ENCODE measurements around the gene CTIF. TPM values are rescaled to one million over a fixed set of nuclear protein-coding genes. Genes with fewer than 3 reads are reported as not detected.

The CTIF gene
- total RNA-seq, 1 donor from 2014 or later = 15.0 TPM

DNA sequence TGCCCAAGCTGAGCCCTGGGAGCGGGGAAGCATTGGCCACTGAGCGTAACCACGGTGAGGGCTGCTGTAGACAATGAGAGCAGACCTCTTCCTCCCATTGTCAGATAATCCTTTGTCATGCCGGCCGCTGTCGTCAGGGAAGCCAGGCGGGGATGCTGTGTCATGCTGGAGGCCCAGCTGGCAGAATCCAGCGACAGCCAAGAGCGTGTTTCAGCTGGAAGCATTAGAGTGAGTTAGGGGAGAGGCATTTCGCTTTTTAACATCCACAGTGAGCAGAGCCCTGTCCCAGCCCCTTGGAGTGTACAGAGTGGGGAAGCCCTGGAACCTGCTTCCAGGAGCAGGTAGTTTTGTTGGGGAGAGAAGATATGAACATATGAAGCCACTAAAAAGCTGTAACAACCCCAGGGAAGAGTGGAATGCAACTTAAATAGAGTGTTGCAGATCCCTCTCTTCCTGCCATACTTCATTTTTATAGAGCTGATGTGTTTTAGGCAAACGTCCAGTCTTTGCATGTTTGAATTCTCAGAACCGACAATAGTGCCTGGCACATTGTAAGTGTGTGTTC is 7.0 kb downstream of the CTIF start:
- TF ChIP-seq, protein P1, sequence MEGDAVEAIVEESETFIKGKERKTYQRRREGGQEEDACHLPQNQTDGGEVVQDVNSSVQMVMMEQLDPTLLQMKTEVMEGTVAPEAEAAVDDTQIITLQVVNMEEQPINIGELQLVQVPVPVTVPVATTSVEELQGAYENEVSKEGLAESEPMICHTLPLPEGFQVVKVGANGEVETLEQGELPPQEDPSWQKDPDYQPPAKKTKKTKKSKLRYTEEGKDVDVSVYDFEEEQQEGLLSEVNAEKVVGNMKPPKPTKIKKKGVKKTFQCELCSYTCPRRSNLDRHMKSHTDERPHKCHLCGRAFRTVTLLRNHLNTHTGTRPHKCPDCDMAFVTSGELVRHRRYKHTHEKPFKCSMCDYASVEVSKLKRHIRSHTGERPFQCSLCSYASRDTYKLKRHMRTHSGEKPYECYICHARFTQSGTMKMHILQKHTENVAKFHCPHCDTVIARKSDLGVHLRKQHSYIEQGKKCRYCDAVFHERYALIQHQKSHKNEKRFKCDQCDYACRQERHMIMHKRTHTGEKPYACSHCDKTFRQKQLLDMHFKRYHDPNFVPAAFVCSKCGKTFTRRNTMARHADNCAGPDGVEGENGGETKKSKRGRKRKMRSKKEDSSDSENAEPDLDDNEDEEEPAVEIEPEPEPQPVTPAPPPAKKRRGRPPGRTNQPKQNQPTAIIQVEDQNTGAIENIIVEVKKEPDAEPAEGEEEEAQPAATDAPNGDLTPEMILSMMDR (IDR thresholded peaks at IDR 0.05; ENCODE audit: insufficient read depth, low read length, severe bottlenecking) = no peak
- Histone ChIP-seq H3K27me3 (ENCODE audit: control insufficient read depth, insufficient read depth, low read length) (no peaks in the 10 kb centered on the region), H3K36me3 (ENCODE audit: control insufficient read depth, insufficient read depth, low read length) (no peaks in the 10 kb centered on the region), H3K4me3 (ENCODE audit: low read depth, low read length) (no peak overlapping the region)
- DNase-seq (ENCODE audit: low read depth) (peak; percentile 77), FAIRE-seq (peak; percentile 47)

DNA sequence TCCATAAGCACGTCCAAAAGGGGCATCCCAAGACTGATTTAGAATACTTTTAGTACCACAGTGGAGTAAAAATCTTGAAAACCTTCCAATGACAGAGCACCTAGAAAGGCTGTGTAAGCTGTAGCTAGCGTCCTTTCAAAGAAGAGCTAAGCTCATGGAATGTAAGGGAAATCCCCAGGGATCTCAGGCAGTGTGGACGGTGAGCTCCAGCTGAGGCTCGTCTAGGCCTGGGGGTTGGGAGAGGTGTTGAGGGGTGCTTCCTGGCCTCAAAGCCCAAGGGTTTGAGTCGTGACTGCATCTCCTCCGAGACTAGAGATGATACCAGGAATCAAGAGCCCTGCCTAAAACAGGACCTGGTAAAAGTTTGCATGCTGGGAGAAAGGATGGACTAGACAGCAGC is 7.6 kb downstream of the CTIF start:
- FAIRE-seq (no peak), DNase-seq (ENCODE audit: low read depth) (no peak)
- H3K4me3 ChIP-seq (ENCODE audit: low read depth, low read length) = no peak overlapping the region
- no peaks in the 10 kb centered on the region for H3K27me3 ChIP-seq (ENCODE audit: control insufficient read depth, insufficient read depth, low read length)
- no peaks in the 10 kb centered on the region for H3K36me3 ChIP-seq (ENCODE audit: control insufficient read depth, insufficient read depth, low read length)
- TF ChIP-seq, protein P1 (IDR thresholded peaks at IDR 0.05; ENCODE audit: insufficient read depth, low read length, severe bottlenecking) = no peak

DNA sequence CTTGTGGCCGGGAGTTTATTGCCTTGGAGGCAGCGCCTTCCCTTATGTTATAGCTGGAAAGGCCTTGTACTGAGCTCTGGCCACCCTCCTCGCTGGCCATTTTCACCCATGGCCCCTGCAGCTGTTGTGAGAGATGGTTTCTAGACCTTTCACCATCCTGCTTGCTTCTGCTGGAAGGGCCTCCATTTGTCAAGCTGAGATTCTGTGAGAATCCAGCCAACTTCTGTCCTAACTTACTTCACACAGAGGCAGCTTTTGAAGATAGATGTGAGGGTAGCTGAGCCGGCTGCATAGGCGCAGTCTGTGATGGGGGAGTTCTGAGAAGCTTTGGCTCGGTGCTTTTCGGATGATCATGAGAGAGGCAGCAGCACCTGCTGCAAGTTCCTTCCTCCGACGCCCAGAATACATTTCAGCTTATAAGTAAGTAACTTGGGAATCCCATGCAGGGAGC is 8.7 kb downstream of the CTIF start:
- FAIRE-seq (no peak), DNase-seq (ENCODE audit: low read depth) (no peak)

DNA sequence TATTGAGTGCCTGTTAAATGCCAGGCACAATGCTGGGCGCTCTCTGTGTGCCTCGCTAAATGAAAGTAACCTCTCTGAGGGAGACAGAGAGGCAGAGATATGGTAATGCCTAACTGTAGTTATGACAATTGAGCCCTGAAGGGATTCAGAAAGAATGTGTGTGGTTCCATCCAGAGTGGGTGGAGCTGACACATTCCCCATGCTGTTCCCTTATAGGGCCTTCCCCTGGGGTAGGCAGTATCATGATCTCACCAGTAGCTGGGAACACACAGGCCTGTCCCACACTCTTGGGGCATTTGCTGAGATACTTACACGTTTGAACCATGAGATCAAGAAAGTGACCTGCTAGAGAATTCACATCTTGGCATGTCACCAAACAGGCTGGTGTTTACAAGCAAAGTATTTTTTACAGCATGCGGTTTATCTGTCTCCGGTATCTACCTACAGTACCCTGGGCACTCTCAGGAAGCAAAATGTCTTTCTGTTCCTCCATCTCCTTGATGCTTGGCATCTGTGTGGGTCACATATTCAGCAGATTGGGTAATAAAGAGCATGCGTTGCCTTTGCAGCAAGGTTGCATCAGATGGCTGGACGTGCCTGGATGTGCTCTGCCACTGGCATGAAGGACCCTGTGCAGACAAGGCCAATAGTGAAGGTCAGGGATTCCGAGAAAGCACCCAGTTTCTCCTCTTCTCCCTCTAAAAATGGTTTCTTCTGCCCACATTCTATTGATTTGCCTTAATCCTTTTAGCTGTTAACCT is 9.4 kb downstream of the CTIF start:
- Histone ChIP-seq H3K36me3 (ENCODE audit: control insufficient read depth, insufficient read depth, low read length) (peaks cover 2% of the 10 kb centered on the region), H3K27me3 (ENCODE audit: control insufficient read depth, insufficient read depth, low read length) (no peaks in the 10 kb centered on the region), H3K4me3 (ENCODE audit: low read depth, low read length) (no peak overlapping the region)
- FAIRE-seq = peak; percentile 98
- DNase-seq (ENCODE audit: low read depth) = peak; percentile 92
- TF ChIP-seq, protein P1 (IDR thresholded peaks at IDR 0.05; ENCODE audit: insufficient read depth, low read length, severe bottlenecking) = no peak

More for the DNA sequence above, 8.7 kb downstream of the CTIF start:
- TF ChIP-seq, protein P1 (IDR thresholded peaks at IDR 0.05; ENCODE audit: insufficient read depth, low read length, severe bottlenecking) = no peak
- Histone ChIP-seq H3K4me3 (ENCODE audit: low read depth, low read length) (no peak overlapping the region), H3K27me3 (ENCODE audit: control insufficient read depth, insufficient read depth, low read length) (no peaks in the 10 kb centered on the region), H3K36me3 (ENCODE audit: control insufficient read depth, insufficient read depth, low read length) (no peaks in the 10 kb centered on the region)

DNA sequence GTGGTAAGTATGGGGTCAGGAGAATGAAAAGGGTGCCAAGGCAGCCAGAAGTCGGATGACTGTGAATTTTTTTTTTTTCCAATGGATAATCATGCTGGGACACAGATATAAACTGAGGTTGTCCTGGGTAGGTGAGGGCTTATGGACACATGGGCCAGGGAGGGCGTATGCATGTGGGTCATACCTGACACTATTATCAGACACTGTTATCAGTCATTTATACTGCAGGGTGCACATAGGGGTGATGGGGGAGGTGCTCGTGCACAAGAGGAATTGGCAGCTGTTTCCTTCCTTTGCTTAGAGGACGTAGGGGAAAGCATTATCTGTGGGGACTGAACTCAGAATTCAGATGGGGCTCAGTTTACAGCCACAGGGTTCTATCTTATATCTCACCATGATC is 10.1 kb downstream of the CTIF start:
- peaks cover 2% of the 10 kb centered on the region for H3K36me3 ChIP-seq (ENCODE audit: control insufficient read depth, insufficient read depth, low read length)
- no peak for DNase-seq (ENCODE audit: low read depth)
- TF ChIP-seq, protein P1 (IDR thresholded peaks at IDR 0.05; ENCODE audit: insufficient read depth, low read length, severe bottlenecking) = no peak
- no peak for FAIRE-seq
- H3K27me3 ChIP-seq (ENCODE audit: control insufficient read depth, insufficient read depth, low read length) = no peaks in the 10 kb centered on the region
- no peak overlapping the region for H3K4me3 ChIP-seq (ENCODE audit: low read depth, low read length)
